ENCODE measurements around the gene NEBL.

The NEBL gene

GRCh38 chr10:20740120-20740519, 157.0 kb downstream of the NEBL start:
- DNase-seq (ENCODE audit: low read depth): no peak
- no peak for TF ChIP-seq CTCF (conservative IDR thresholded peaks at IDR 0.05; ENCODE audit: low read depth, low read length)
- no peak overlapping the region for H3K4me3 ChIP-seq (ENCODE audit: low read depth, low read length)

- no peak for DNase-seq (ENCODE audit: low read depth)
- TF ChIP-seq CTCF (conservative IDR thresholded peaks at IDR 0.05; ENCODE audit: low read depth, low read length): no peak
These were observed 160.0 kb downstream of the NEBL start for GRCh38 chr10:20737107-20737506.

More at GRCh38 chr10:20737107-20737506, 160.0 kb downstream of the NEBL start:
- H3K4me3 ChIP-seq (ENCODE audit: low read depth, low read length): no peak overlapping the region
